Inflammatory macrophage treated with lipopolysaccharide for 4 hours (primary cell): Measurements from ENCODE around the gene CHST15.
A peak's percentile ranks its signal among the peaks of the same experiment; 100 is the strongest.

Source experiments
- DNase-seq: peaks from one replicate; pipeline ENCODE4 v3.0.0-alpha.2; 2020

Gene CHST15

GRCh38 chr10:124123156-124123555, 29.8 kb upstream of the CHST15 start:
- DNase-seq, result no peak

DNA sequence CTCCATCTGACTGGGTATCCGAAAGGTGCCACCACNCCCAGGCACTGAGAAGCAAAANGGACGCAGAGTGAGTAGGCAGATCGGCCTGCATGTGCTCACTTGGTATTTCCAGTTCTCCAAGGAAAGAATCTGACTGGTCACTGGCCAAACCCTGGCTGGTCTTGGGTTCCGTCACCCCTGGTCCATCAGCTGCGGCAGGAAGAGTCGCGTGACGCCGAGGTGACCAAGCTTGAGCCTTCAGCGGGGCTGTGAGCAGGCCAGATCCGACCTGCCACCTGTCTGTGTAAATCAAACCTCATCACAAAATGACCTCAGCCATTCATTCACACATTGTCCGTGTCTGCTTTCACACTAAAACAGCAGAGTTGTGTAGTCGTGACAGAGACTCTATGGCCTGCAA, 28.8 kb upstream of the CHST15 start:
- no peak for DNase-seq

DNA sequence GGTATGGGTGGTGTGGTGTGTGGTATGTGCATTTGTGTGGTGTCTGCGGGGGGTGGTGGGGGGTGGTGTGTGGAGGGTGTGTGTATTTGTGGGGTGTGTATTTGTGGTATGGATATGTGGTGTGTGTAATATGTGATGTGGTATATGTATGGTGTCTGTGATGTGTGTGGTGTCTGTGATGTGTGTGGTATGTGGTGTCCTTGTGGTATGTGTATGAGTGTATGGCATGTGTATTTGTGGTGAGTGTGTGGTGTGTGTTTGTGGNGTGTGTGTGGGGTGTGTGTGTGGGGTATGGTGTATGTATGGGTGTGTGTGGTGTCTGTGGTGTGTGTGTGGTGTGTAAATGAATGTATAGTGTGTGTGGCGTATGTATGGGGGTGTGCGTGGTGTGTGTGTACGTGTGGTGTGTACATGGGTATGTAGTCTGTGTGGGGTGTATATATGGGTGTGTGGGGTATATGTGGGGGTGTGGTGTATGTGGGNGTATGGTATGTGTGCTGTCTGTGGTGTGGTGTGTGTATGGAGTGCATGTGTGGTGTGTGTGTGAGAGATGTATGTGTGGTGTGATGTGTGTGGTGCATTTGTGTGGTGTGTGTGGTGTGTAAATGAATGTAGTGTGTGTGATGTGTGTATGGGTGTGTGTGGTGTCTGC, 27.1 kb upstream of the CHST15 start:
- no peak for DNase-seq

DNA sequence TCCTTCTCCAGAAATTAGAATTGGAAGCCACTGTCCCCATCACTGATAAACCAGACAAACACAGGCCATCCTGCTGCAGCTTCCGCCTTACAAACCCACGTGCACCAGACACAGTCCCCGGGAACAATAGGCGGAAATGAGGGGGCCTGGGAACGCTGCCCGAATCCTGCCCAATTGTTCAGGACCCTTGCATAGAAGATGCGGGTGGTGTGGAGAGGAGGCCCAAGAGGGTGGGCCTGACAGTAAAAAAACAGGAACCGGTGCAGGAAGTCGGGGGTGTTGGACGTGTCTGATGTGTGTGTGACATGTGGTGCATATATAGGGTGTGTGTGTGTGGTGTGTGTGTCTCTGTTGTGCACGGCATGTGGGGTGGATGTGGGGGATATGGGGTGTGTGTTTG, 26.5 kb upstream of the CHST15 start:
- DNase-seq, result peak; percentile 59

DNA sequence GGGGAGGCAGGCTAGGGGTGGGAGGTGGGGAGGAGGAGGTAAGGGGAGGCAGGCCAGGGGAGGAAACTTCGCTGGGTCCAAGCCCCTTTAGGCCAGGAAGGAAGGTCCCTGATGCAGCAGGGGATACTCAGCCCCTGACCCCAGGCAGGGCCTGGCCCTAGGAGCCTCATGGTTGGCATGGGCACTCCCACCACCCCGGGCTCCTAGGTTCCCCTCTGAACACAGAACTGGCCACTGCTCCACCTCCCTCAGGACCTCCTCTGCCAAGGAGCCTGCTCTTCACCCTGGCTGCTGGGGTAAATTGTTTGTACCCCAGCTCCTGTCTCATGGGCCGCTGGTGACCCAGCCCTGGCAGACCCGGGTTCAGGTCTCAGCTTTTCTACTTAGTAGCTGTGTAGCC, 25.8 kb upstream of the CHST15 start:
- DNase-seq, result no peak

DNA sequence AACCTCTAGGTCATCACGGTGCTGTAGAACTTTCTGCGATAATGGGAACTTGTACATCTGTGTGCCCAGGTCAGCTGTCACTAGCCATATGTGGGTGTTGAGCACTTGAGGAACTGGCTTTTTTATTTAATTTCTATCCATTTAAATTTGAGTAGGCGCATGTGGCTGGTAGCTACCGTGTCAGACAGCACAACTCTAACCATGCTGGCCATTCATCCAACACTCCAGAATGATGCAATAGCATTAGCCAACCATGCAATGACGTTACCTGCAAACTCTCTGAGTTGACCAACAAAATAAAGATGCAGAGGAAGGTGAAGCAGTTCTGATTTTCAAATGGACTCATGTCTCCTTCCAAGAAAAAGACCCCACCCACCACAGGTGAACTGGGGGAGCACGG, 24.4 kb upstream of the CHST15 start:
- DNase-seq, result peak; percentile 94

- no peak for DNase-seq
Measured at GRCh38 chr10:124117511-124117785, 24.1 kb upstream of the CHST15 start.

DNA sequence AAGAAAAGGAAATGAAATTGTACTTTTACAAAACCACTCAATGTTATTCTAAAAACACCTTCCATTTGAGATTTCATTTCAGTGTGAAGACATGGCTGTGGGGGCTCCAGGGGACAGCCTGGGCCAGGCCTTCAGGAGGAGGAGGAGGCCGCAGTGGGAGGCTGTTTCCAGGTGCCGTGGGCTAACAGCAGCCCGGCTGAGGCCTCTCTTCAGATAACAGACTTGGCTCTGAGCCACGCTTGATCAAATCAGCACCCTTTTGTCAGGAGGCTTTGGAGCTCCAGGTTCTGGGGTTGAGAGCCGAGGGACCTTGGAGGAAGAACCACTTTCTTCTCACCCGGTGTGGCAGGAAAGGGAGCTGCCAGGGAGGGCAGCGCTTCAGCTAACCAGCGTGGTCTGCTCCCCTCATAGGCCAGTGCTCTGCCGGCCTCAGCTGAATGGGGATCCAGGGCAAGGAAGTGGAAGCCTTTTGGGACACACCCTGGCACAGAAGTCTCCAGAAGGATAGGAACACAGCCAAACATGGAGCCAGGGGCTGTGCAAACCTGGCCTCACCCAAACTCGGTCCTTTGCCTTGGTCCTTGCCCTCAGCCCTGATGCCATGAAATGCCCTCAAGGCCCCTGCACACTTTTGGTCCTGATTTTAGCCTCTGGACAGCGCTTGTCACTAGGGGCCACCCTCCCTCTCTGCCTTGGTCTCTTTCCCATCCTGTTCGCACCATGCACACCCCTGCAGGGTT, 23.5 kb upstream of the CHST15 start:
- no peak for DNase-seq

- DNase-seq, result no peak
Measured at GRCh38 chr10:124114696-124115095, 21.3 kb upstream of the CHST15 start.

DNA sequence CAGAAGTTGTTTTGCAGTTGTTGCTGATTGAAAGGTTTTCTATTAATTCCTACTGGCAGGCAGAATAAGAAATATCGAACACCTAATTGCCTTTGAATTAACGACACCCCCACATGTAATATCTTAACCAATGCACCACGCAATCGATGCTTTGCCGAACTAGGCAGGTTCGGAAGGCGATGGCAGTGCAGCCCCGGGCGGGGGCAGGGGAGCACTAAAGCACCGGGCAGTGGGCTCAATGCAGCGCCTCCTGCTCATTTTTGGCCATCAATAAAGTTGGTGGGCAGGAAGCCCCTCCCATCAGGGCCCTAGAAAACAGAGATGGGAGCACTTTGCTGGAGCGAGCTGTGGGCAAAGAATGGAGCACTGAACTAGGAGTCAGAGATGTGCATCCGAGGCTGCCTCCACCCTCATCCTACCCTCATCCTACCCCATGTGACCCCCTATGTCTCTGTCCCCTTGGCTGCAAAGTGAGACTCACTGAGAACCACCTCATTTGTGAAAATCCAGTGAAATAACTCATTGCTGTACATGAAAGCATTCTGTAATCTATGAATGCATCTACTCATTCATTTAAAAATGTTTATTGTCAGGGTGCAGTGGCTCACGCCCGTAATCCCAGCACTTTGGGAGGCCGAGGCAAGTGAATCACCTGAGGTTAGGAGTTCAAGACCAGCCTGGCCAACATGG, 19.6 kb upstream of the CHST15 start:
- no peak for DNase-seq

DNA sequence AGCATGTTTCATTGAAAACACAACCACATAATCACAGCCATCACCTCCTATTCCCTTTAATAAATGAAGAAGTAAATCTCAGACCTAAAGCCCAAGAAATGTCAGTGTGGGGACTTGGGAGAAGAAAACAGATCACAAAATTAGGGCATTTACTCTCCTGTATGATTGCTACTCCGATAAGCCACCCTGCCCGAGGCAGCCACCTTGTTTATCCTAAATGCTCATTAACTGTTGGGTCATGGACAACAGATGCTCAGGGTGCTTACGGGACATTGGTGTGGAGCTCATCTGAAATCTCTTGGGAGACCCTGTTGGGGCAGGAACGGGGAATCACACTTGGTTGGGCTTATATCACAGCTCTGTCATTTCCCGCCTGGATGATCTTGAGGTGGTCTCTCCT, 17.5 kb upstream of the CHST15 start:
- DNase-seq, result no peak

- no peak for DNase-seq
Measured at GRCh38 chr10:124109261-124109660, 15.9 kb upstream of the CHST15 start.

- DNase-seq, result no peak
Measured at GRCh38 chr10:124107072-124107471, 13.7 kb upstream of the CHST15 start.

DNA sequence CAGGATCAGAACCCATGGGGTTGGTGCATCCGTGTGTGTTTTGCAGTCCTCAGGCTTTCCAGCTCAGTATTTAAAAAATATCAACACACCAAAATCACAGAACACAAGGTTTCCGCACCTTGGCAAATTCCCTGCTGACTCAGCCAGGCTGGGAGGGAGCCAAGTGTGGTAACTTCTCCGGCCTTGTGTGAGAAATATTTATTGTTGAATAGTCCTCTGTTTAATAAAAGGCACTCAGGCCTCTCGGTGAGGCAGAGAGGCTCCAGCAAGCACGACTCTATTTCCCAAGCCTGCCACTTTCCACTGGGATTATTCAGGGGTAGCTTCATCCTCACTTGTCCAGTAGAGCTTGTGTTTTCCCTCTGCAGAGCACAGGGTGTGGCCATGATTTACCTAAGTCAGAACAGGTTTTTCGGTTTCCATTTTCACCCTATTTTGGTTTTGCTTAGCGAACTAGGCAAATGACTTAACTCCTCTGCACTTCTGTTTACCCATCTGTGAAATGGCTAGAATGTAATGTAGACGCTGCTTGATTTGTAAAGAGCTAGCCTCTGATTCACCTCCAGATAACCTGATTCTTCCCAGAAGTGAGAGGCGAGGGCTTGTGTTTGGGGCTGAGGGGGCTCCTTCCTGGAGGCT, 13.0 kb upstream of the CHST15 start:
- no peak for DNase-seq

DNA sequence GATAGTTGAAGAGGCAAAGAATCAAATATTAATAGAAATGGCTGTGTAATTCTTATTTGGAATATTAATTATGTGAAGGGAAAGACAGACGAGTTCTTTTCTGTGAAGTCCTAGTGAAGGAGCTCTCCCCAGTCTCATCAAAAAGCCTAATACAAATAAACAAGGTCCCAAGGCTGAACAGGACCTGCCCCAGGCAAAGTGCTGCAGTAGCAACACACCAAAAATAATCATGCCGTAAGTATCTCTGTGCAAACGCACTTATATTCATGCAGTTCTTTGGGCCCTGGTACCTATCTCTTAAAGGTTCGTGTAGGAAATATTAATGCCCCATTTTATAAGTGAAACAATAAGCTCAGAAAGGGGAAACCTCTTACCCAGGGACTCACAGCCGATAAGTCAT, 12.2 kb upstream of the CHST15 start:
- DNase-seq, result no peak

DNA sequence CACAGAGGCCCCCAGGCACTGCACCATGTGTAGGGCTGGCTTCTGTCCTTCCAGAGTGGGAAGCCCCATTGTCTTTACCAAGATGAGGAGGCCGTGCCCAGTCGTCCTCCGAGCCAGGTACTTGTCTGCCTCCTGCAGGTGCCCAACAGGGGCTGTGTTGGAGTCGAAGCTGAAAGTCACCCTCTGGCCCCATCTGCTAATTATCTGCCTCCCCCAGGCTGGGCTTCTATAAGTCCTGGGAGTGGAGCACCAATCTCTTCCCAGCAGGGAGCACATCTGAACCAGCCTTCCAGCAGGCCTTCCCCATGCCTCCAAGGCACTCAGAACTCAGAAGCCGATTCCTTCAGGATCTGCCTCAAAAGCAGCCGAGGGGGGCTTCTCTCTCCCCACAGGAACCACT, 11.6 kb upstream of the CHST15 start:
- no peak for DNase-seq

DNA sequence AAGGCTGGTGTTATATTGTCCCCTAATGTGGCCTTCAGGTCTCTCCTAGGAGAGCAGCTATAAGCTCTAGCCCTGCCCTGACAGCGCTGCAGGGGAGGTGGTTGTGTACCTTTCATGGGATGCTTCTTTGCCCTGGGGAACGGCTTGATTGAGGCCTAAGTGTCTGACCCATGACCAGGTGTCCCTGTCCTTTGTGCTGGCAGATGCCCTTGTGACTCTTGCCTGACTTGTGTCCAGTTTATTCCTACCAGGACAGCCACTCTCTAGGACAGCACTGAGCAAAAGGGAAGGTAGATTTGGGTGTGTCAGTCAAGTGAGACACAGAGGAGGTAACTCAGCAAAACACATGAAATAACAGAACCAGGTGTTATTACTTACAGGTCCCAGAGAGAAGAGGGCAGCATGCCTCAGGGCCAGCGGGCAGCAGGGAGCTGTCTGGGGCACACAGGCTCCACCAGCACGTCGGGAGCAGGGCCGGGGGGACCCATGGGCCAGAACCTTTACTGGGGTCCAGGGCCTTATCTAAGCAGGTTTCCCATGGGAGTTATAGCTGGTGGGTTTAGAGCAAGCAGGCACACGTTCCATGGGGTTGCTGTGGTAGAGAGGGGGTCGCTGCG, 10.7 kb upstream of the CHST15 start:
- no peak for DNase-seq

- DNase-seq, result no peak
Measured at GRCh38 chr10:124101351-124101750, 8.0 kb upstream of the CHST15 start.

- DNase-seq, result peak; percentile 77
Measured at GRCh38 chr10:124100651-124101050, 7.3 kb upstream of the CHST15 start.

DNA sequence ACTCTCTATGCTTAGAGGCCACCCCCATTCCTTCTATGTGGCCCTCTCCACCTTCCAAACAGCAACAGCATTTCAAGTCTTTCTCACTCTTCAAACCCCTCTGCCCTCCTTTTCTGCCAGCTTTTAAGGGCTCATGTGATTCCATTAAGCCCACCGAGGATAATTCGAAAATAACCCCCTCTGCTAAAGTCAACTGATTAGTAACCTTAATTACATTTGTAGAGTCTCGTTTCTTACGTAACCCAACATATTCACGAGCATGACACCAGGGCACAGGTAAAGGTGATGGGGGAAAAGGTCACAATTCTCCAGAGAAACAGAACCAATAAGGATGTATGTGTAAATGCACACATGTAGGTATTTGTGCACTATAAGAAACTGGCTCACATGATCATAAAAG, 6.7 kb upstream of the CHST15 start:
- DNase-seq, result no peak

DNA sequence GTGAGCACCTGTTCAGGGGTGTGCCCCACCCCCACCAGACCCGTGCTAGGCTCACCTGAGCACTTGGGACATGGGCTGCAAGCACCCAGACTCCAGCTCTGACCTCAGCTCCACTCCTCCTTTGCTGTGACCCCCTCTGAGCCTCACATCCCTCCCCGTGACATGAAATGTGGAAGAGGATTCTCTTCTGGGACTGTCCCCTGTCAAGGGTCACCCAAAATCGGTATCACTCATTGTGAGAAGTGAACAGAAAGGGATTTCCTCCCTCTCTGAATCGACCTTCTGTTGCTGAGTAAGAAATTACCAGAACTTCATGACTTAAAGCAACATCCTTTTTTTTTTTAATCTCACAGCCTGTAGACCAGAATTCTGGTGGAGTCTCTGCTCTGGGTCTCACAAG, 6.2 kb upstream of the CHST15 start:
- DNase-seq, result peak; percentile 89

GRCh38 chr10:124098575-124098974, 5.2 kb upstream of the CHST15 start:
- no peak for DNase-seq

DNA sequence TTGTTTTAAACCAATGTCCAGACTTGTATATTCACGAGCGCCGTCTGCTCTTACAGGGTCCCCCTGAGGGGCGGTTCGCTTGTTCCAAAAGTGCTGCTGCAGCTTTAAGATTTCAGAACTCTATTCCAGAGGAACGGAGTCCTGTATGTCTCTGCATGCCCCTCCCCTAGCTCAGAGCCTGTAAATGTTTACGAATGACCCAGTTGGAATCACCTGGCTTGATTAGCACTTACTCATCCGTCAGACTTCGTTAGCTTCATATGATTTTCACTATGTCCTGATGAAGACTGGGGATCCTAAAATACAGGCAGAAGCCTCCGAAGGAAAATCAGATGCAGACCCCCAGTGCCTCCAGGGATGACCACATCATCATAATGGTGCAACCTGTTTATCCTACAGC, 4.5 kb upstream of the CHST15 start:
- DNase-seq, result no peak

DNA sequence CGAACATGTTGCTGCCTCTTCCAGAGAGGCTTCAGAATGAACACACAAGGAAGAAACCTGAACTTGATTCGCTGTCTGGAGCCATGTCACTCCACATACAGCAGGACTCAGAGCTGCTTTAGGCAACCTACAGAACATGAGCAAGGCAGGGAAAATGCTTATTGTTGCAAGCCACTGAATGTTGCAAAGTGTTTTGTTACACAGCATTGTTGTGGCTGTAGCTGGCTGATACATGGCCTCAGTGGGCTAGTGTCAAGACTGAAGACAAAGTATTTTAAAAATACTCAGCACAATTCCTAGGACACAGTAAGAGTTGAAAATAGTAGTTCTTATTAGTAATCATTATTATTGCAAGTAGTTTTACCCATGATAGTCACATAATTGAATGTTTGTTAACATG, 3.1 kb upstream of the CHST15 start:
- no peak for DNase-seq
